Stimulated activated naive CD4-positive, alpha-beta T cell (primary cell): Measurements from ENCODE around the gene RCE1.

Experiments
- DNase-seq, 6 experiments: peaks; one replicate each; lab custom pipeline; 2025; lab: John Stamatoyannopoulos, UW

The RCE1 gene

DNA sequence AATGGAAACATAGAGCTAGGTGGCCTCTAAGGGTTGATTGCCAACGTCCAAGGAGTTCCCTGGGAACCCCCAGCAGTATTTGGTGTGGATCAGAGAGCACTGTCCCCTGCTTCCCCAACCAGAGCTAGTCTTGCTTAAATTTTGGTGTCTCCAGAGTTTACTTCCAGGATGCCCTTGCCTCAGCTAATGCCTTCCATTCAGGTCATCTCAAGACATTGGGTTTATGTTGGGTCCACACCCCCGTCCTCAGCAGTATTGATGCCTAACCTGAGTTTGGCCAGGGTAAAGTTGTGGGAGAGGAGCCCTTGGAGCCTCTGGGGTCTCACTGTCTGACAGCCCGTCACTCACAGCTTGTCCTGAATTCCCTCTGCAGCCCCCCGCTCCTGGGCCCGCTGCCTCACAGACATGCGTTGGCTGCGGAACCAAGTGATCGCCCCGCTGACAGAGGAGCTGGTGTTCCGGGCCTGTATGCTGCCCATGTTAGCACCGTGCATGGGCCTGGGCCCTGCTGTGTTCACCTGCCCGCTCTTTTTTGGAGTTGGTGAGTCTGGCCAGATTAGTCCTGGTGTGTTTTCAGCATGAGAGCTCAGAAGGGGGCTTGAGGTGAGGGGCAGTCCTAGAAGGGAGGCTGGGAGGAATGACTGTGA lies 1.4 kb downstream of the RCE1 start:
- DNase-seq = no peak

DNA sequence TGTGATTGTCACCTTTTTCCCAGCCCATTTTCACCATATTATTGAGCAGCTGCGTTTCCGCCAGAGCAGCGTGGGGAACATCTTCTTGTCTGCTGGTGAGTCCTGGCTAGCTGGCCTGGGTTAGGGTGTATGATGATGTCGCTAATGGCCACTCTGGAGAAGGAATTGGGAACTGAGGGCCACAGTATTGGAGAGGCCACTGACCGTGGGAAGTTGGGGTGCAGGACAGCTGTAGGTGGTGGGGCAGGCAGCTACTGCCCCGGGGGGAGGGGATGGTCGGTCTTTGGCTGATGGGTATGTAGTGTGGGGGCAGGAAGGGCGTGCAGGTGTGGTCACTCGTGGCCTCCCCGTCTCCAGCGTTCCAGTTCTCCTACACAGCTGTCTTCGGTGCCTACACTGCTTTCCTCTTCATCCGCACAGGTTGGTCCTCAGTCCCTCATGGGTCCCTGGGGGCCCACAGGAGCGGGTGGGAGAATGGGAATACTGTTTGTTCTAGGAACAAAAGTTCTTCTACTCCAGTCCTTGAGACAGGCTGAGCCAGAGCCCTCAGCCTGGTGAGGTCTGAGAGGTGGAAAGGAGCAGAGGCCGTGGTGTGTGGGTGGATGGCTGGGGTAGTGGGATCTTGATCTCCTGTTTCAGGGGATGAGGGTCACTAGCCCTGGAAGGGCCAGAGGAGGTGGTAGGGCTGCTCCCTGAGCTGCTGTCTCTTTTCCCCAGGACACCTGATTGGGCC lies 2.1 kb downstream of the RCE1 start:
- DNase-seq = no peak

DNA sequence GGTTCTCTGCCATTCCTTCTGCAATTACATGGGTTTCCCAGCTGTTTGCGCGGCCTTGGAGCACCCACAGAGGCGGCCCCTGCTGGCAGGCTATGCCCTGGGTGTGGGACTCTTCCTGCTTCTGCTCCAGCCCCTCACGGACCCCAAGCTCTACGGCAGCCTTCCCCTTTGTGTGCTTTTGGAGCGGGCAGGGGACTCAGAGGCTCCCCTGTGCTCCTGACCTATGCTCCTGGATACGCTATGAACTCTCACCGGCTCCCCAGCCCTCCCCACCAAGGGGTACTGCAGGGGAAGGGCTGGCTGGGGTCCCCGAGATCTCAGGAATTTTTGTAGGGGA lies 2.6 kb downstream of the RCE1 start:
- DNase-seq = no peak

DNA sequence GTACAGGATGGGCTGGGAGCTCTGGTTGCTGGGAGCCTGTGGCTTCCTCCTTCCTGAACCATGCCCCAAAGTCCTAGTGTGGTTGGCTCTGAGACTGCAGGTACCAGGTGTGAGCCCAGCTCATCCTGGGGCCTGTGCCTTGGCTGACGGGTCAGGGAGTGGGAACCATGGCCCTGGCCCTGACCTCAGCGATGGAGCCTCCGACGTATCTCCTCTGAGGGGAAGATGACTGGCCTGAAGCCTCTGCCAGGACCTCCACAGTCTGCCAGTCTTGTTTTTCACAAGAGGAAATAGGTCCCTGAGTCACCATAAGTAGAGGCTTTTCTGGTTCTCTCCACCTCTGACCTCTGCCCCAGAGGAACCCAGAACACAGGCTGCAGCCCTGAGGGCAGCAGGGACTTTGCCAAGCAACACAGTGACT lies 3.4 kb downstream of the RCE1 start:
- DNase-seq = no peak

DNA sequence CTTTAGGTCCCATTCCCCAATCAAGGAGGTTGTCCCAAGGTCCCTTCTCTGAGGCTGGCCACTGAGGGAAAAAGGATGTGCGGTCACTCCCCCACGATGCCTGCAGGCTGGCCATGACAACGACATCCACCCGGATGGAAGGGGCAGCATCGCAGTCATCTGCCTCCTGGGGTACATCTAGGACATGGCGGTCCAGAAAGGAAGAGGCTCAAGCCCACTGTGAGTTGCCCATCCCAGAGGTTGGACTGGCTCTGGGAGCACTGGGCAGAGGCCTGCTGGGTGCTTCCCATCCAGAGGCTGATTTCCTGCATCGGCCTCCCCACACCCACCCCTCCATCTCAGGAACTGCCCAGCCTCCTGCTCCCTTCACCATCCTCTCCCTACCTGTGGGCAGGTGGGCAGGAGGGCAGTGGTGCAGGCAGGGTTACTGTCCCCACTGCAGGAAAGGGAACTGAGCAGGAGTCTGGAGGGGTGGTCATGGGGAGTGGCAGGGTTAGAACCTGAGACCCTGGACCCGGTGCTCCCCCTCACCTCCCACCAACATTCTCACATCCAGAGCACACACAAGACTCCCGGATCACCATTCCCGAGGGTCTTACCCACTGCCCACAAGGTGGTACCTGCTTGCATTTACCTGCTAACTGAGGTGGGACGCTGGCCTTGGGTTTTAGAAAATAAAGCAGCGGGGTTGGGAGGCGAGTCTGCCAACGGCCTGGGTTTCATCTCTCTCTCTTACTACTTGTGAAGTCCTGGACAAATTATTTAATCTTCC lies 4.4 kb downstream of the RCE1 start:
- DNase-seq = no peak

DNA sequence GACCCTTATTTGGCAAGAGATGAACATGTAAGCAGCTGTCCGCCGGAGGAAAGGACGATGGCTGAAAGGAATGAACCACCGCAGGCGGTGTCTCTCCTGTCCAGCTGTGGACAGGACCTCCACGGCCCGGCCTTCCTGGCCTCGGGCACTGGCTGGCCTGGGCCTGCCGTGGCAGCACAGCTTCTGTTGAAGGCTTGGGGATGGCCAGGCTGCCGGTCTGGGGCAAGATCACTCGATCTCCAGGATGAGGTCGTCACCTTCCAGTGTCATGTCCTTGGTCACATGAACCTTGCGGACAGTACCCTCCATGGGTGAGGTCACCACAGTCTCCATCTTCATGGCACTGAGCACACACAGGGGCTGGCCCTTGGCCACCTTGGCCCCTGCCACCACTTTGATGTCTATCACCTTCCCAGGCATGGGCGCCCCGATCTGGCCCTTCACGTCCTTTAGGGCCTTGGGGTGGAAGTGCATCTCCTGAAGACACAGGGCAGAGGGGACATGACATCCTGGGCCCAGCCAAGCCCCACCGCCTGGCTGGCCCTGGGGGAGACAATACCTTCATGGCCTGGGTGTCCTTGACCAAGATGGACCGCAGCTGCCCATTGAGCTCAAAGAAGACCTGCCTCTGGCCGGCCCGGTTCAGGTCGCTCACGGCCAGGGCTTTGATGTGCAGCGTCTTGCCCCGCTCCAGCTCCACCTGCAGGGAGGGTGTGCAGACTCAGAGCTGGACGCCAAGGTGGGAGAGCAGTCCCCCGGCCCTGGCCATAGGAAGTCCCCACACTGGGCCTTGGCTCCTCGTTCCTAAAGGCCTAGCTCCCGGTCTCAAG lies 5.6 kb downstream of the RCE1 start:
- DNase-seq = no peak

DNA sequence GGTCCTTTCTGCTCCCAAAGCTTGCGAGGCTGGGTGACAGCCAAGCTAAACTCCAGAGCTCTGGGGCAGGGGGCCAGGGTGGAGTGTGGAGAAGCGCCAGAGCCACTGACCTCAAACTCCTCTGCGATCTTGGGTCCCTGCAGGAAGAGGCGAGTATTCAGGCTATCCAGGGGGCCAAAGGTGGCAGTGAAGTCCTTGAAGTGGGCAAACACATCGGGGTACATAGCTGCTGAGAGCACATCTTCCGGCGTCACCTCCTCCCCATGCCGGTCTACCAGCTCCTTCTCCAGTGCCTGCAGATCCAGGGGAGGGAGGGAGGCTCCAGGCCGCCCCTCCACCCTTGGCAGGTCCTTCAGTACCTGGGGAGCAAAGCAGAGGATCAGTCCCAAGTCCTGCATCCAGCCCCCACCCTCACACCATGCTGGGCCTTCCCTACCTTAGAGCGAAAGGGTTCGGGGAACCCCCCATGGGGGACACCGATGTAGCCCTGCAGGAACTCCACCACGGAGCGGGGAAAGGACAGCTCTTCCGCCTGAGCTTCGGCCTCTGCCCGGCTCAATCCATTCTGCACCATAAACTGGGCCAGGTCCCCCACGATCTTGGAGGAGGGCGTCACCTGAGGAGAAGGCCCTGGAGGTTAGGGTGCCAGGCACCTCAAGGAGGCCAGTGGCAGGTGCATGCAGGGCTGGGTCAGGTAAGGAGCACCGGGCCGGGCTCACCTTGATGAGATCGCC lies 6.4 kb downstream of the RCE1 start:
- no peak for DNase-seq

DNA sequence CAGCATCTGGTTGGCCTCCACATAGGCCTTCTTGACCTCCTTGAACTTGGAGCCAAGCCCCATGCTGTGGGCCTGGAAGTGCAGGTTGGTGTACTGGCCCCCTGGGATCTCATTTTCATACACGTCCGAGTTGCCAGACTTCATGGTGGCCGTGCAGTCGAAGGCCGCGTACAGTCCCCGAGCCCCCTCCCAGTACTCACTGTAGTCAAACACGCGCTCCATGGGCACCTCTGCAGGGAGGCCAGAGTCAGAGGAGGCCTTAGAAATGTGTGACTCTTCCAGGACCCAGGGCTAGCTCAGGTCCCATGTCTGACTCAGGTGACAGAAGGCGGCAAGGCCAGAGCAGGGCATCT lies 7.0 kb downstream of the RCE1 start:
- DNase-seq = no peak

DNA sequence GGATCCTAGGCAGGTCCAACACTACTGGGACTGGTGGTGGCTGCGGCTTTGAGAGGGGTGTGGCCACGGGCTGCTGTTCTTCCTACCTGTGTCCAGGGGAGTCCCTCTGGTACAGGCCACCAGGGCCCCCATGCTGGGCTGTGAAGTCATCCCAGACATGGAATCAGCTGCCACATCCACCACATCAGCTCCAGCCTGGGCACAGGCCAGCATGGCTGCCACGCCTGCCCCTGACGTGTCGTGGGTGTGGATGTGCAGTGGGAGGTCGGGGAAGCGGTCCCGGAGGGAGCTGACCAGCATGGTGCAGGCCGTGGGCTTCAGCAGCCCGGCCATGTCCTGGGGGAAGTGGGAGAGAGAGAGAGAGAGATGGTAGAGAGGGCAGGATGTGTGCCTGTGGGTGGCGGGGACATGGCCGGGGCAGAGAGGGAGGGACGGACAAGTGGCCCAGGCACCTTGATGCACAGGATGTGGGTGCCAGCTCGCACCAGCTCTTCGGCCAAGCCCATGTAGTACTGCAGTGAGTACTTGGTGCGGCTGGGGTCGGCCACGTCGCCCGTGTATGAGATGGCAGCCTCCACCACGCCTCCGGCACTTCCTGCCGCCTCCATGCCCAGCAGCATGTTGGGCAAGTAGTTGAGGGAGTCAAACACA lies 7.5 kb downstream of the RCE1 start:
- DNase-seq = no peak

DNA sequence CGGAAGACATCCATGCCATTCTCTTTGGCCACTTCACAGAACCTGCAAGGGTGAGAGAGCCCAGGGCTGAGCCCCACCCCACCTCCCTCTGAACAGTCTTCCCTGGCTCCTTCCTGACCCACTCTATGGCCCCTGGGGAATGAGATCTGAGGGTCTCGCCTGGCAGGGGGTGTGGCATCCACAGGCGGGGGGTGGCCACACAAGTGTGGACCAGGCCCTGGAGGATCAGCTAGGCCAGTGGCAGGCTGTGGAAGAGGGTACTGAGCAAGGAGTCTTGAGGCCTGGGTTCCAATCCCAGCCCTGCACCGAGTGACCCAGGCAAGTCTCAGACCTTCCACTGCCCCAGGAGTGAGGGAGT lies 8.0 kb downstream of the RCE1 start:
- no peak for DNase-seq

DNA sequence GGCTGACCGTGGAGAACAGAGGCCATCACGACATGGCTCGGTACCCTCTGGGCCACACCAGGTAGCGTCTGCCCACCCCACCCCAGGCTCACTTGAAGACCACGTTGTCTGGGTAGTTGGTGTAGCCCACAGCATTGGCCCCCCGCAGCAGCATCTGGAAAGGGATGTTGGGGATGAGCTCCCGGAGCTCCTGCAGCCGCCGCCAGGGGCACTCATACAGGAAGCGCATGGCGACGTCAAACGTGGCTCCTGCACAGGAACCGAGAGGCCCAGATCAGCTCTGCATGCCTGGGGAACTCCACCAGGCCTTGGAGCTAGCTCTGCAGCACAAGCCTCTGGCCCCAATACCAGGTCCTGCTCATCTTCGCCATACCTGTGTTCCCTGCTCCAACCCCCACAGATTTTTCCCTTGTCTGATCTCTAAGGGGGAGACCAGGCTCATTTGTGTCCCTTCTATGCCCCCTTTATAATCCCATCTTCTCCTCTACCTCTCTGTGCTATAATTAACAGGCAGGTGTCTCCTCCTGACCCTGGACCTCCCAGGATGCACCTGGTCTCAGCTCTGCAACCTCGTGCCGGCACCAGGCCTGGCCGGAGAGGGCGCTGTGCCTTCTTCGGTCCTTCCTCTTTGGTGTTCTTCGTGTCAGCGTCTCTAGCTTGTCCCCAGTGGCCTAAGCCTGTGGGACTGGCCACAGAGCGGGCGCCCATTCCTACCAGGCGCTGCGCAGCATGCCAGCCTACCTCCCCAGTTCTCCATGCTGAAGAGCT lies 8.6 kb downstream of the RCE1 start:
- DNase-seq = no peak

DNA sequence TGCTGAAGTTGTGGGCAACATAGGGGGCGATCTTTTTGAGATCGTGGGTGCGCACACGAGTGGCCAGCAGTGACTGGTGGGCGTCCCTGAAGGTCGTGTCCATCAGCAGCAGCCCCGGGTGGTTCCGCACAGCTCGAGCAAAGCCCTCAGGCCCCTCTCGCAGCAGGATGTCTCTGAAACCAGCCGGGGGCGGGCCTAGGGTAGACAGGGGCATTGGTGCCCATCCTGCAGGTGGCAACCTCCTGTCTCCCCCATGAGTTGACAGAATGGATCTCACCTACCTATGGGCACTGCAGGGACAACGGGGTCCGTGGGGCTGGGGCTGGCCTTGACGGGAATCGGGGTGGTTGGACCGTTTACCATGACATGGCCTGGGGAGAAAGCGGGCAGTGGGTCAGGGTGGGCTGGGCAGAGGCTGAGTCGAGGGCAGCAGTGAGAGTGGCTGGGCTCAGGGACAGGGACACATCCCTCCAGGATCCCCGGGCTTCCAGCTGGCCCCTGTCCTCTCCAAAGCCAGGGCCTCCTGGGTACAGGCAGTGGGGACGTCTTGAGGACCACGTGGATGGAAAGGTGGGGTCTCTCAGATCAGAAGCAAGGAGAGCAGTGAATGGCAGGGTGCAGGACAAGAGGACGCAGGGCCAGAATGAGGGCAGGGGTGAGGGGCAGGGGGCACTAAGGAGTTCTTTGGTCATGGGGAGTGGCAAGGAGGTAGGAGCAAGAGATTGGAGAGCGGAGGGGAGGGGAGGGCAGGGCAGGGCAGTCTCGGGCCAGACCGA lies 9.4 kb downstream of the RCE1 start:
- no peak for DNase-seq

DNA sequence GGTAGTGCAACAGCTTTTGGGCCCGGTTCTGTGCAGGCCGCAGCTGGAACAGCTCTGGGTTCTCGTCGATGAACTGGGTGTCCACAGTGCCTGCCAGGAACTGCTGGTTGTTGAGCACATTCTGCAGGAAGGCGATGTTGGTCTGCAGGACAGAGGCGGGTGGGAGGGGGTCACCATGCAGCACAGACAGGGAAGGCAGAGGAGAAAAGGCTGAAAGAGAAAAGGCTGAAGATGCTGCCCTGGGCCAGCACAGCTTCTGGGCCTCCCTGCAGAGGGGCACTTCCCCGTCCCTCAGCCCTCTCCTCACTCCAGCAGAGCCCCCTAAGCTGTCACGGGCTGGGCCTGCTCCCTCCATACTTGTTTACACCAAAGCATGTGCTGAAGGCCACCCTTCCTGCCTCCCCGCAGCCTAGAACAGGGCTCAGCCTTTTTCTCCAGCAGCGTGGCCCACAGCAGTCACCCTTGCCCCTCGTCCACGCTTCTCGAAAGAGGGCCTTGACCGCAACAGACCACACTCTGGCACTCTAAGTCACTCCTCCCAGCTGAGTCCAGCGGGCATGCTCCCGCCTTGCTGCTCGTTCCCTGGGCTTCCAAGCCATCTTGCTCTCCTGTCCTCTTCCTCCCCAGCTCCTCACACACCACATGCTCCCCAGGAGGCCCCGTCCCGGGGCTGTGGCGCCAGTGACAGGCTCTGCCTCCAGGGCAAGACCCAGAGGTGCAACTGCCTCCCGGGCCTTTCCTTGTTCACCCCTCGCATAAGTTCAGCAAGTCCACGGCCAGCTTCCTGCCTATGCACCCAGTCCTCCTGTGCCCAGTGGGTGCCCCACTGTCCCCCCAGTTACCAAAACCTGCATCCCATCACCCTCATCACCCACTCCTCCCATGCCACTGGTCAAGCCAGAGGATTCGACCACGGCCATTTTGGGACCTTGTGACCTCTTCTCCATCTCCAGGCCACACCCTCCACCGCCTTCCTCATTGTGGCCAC lies 10.3 kb downstream of the RCE1 start:
- DNase-seq = no peak

DNA sequence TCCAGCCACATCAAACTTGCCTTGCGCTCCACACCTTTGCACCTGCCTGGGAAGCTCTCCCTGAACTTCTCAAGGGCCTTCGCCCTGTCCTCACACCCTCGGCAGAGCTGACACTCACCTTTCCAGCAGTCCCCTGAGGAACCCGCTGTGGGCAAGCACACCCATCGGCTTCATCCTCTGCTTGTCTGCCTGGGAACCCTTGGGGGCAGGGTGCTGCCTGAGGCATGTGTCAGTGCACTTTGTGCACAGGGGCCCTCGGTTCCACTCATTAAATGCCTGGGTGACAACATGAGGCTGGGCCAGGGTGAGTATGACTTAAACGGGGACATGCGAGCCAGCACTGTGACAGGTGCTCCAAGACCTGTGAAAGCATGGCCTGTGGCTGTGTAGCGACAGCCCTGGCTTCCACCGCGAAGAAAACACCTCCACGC lies 11.0 kb downstream of the RCE1 start:
- DNase-seq = no peak

DNA sequence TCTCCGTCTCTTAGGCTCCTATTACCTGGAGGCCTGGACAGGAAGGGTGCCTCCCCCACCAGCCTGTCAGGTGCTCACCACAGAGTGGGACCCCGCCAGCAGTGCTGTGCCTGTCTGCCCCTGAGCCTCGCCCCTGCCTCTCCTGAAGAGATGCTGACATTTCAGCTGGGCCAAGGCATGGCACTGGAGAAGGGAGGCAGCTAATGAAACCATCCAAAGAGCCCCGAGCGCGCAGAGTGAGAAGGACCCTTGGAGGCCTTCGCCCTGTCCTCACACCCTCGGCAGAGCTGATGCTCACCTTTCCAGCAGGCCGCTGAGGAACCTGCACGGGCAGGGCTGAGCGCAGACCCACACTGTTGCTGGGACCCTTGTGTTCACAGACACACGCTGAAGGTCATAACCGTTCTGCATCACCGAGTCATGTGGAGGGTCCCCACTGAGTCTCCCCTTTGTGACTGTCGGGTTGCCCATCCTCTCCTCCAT lies 11.5 kb downstream of the RCE1 start:
- DNase-seq = no peak

DNA sequence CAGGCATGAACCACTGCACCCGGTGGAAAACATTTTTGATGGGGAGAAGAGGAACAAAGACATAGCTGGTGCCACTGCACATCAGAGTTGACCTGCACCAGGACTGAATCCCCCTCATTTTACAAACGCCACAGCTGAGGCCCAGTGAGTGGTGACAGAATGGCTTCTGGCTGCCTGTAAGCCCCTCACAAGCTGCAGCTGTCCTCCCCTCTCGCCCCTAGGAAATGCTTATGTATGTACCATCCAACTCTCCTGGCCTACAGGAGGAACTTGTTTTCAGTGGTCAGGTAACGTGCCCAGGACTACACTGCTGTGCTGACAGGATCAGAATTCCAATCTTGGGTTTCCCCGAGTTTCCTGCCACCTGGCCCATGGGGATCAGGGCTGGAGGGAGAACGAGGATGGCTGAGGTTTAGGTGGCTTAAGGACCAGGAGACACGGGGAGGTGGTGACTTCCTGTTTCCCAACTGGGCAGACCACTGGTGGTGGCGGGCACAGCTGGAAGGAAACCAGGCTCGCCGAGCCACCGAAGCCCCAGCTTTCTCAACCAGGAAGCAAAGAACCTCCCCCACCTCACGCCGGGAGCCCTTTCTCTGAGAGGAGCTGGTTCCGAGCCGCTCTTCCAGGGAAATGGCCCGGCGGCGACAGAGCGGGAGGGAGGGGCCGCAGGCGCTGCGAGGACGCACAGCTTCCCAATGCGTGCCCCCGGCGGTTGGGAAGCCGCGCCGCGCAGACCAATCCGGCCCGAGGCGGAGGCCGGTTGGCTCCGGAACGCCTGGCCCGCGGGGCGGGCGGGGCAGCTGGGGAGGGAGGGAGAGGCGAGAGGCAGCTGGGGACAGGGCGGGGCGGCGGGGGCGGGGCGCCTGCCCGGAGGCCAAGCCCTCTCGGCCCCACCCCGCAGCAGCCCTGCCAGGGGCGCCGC lies 12.6 kb downstream of the RCE1 start:
- peak in 4 of 6 experiments; percentile 44 to 63 (median 55) for DNase-seq
